Measurements from ENCODE around the gene HNF4A.

HNF4A gene

DNA sequence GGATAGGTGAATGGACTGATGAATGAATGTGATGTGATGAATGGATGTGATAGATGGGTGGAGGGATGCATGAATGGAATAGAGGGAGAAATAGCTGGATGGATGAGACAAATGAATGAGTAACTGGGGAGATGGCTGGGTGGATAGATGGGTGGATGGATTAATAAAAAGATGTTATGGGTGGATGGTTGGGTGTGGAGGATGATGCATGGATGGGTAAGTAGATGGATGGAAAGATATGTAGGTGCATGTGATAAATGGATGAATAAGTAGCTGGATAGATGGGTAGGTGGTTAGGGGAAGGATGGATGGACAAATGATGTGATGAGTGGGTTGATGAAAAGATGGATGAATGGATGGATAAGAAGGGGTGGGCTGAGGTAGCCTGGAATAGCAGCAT is 4.7 kb downstream of the HNF4A start:
- H3K27me3 ChIP-seq (ENCODE audit: control insufficient read depth, insufficient read depth, low read length) = no peaks in the 10 kb centered on the region
- no peaks in the 10 kb centered on the region for H3K36me3 ChIP-seq (ENCODE audit: control insufficient read depth, insufficient read depth, low read length)
- TF ChIP-seq, protein P1, sequence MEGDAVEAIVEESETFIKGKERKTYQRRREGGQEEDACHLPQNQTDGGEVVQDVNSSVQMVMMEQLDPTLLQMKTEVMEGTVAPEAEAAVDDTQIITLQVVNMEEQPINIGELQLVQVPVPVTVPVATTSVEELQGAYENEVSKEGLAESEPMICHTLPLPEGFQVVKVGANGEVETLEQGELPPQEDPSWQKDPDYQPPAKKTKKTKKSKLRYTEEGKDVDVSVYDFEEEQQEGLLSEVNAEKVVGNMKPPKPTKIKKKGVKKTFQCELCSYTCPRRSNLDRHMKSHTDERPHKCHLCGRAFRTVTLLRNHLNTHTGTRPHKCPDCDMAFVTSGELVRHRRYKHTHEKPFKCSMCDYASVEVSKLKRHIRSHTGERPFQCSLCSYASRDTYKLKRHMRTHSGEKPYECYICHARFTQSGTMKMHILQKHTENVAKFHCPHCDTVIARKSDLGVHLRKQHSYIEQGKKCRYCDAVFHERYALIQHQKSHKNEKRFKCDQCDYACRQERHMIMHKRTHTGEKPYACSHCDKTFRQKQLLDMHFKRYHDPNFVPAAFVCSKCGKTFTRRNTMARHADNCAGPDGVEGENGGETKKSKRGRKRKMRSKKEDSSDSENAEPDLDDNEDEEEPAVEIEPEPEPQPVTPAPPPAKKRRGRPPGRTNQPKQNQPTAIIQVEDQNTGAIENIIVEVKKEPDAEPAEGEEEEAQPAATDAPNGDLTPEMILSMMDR (IDR thresholded peaks at IDR 0.05) = no peak
- H2AFZ ChIP-seq = no peak overlapping the region
- no peak overlapping the region for H3K4me2 ChIP-seq (ENCODE audit: low read length)
- no peaks in the 10 kb centered on the region for H3K79me2 ChIP-seq
- no peak overlapping the region for H3K4me3 ChIP-seq (ENCODE audit: low read depth, low read length)
- no peak overlapping the region for H3K9ac ChIP-seq
- H3K4me1 ChIP-seq = peaks cover 3% of the 10 kb centered on the region
- no peaks in the 10 kb centered on the region for H3K9me3 ChIP-seq (ENCODE audit: control insufficient read depth, low read length)
- H3K27ac ChIP-seq = no peak overlapping the region

DNA sequence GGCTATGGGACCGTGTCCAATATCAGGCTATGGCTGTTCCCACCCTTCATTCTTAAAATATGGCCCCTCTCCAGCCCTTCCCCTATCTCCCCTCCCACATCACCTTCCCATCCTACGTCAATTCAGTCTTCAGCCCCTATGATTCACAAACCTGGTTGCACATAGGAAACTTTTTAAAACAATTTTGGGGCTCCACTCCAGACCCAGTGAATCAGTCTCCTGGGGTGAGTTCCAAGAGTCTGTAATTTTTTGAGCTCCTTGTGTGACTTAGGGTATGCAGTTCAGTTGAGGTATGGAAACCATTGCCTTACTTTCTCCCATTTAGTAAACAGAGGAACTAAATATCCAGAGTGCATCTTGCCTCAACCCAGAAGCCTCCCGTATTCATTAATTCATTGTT is 5.5 kb downstream of the HNF4A start:
- Histone ChIP-seq H3K9me3 (ENCODE audit: control insufficient read depth, low read length) (no peaks in the 10 kb centered on the region), H3K36me3 (ENCODE audit: control insufficient read depth, insufficient read depth, low read length) (no peaks in the 10 kb centered on the region), H3K27ac (peak overlapping the region; percentile 29), H3K4me2 (ENCODE audit: low read length) (no peak overlapping the region), H3K9ac (no peak overlapping the region), H2AFZ (peak overlapping the region; percentile 14), H3K27me3 (ENCODE audit: control insufficient read depth, insufficient read depth, low read length) (no peaks in the 10 kb centered on the region), H3K79me2 (no peaks in the 10 kb centered on the region), H3K4me3 (ENCODE audit: low read depth, low read length) (no peak overlapping the region), H3K4me1 (peaks cover 3% of the 10 kb centered on the region)
- TF ChIP-seq, protein P1 (IDR thresholded peaks at IDR 0.05) = no peak

DNA sequence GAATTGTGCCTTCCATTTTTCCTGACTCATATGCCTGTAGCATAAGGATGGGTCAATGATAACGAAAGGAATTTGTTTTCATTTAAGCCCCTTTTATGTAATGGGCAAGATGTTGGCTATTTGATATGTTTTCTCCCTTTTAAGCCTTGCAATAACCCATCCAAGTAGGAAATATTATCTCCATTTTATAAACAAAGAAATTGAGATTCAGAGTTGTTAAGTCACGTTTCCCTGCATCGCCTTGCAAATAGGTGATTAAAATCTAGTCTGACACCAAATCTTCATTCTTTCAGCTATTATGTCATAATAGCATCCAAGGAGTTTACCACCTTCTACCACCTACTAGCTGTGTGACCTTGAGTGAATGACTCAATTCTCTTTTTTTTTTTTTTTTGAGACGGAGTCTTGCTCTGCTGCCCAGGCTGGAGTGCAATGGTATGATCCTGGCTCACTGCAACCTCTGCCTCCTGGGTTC is 7.0 kb downstream of the HNF4A start:
- Histone ChIP-seq H2AFZ (no peak overlapping the region), H3K9me3 (ENCODE audit: control insufficient read depth, low read length) (no peaks in the 10 kb centered on the region), H3K36me3 (ENCODE audit: control insufficient read depth, insufficient read depth, low read length) (no peaks in the 10 kb centered on the region), H3K4me1 (peaks cover 3% of the 10 kb centered on the region), H3K4me2 (ENCODE audit: low read length) (no peak overlapping the region), H3K27ac (peak overlapping the region; percentile 29), H3K27me3 (ENCODE audit: control insufficient read depth, insufficient read depth, low read length) (no peaks in the 10 kb centered on the region), H3K79me2 (no peaks in the 10 kb centered on the region), H3K9ac (no peak overlapping the region), H3K4me3 (ENCODE audit: low read depth, low read length) (no peak overlapping the region)
- TF ChIP-seq, protein P1 (IDR thresholded peaks at IDR 0.05) = no peak

DNA sequence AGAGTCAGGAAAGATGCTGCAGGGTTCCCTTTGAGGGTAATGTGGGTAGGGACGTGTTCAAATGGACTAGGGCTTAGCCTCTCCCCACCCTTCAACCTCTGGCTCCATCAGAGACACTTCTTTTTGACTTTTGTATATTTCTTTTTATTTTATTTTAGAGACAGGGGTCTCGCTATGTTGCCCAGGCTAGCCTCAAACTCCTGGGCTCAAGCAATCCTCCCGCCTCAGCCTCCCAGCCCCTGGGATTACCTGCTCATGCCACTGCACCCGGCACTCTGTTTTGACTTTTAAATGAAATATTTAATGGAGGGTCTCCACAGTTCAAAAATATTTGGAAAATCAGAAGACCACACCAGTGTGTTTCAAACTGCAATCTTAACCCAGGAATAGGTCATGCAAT is 8.6 kb downstream of the HNF4A start:
- Histone ChIP-seq H3K9ac (no peak overlapping the region), H3K4me1 (peaks cover 3% of the 10 kb centered on the region), H3K9me3 (ENCODE audit: control insufficient read depth, low read length) (no peaks in the 10 kb centered on the region), H3K79me2 (no peaks in the 10 kb centered on the region), H3K4me2 (ENCODE audit: low read length) (no peak overlapping the region), H3K4me3 (ENCODE audit: low read depth, low read length) (no peak overlapping the region), H3K36me3 (ENCODE audit: control insufficient read depth, insufficient read depth, low read length) (no peaks in the 10 kb centered on the region), H3K27me3 (ENCODE audit: control insufficient read depth, insufficient read depth, low read length) (no peaks in the 10 kb centered on the region), H3K27ac (no peak overlapping the region), H2AFZ (no peak overlapping the region)
- TF ChIP-seq, protein P1 (IDR thresholded peaks at IDR 0.05) = no peak

DNA sequence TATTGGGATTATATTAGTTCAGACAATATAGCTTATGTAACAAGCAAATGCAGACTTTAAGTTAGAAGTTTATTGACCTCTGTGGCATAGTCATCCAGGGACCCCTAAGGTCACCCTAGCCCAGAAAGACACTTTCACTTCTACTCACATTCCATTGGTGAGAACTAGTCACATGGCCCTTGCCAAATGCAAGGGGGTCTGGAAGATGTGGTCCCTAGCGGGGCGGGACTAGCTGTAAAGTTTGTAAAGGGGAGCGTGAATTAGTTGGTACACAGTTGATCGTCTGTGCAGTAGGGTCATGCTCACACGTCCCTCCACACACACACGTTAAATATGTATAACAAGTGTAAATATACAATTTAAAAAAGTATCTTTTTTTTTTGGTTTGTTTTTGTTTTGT is 9.3 kb downstream of the HNF4A start:
- no peaks in the 10 kb centered on the region for H3K27me3 ChIP-seq (ENCODE audit: control insufficient read depth, insufficient read depth, low read length)
- H3K27ac ChIP-seq = no peak overlapping the region
- peaks cover 3% of the 10 kb centered on the region for H3K4me1 ChIP-seq
- H2AFZ ChIP-seq = no peak overlapping the region
- H3K4me3 ChIP-seq (ENCODE audit: low read depth, low read length) = no peak overlapping the region
- H3K79me2 ChIP-seq = no peaks in the 10 kb centered on the region
- no peaks in the 10 kb centered on the region for H3K36me3 ChIP-seq (ENCODE audit: control insufficient read depth, insufficient read depth, low read length)
- TF ChIP-seq, protein P1 (IDR thresholded peaks at IDR 0.05) = no peak
- H3K9me3 ChIP-seq (ENCODE audit: control insufficient read depth, low read length) = no peaks in the 10 kb centered on the region
- no peak overlapping the region for H3K4me2 ChIP-seq (ENCODE audit: low read length)
- H3K9ac ChIP-seq = no peak overlapping the region
